HL-60/S4 treated with retinoic acid at 250 ng/mL for 4 days and 3 days (cell line): Measurements from ENCODE around the gene PSMG4.
"Not testable (repeated sequence)": the region's sequence is repeated elsewhere in the genome, so short reads cannot be mapped to it uniquely, and the experiment has no call there.

Experiments
- in situ Hi-C: fragments of 300-500 bp; cut with MboI; formaldehyde crosslinking; loops from 2 replicates; pipeline ENCODE4 v1.7.0; 2022; ENCODE audit warnings: low sequenced_read_pairs

Gene PSMG4

GRCh38 chr6:3230256-3230882 is 28.4 kb upstream of the PSMG4 start:
- in situ Hi-C loops, result no loop called here

- in situ Hi-C loops, result no loop called here
These were observed 27.9 kb upstream of the PSMG4 start for GRCh38 chr6:3230900-3231246.

GRCh38 chr6:3231247-3232016 is 27.3 kb upstream of the PSMG4 start:
- in situ Hi-C loops, result no loop called here

GRCh38 chr6:3232017-3232945 is 26.5 kb upstream of the PSMG4 start:
- in situ Hi-C loops, result no loop called here

- in situ Hi-C loops, result no loop called here
These were observed 25.4 kb upstream of the PSMG4 start for GRCh38 chr6:3233321-3233720.

- in situ Hi-C loops, result no loop called here
These were observed 24.8 kb upstream of the PSMG4 start for GRCh38 chr6:3233904-3234303.

GRCh38 chr6:3235486-3235885 is 23.3 kb upstream of the PSMG4 start:
- in situ Hi-C loops, result no loop called here

- in situ Hi-C loops, result no loop called here
These were observed 22.7 kb upstream of the PSMG4 start for GRCh38 chr6:3236005-3236404.

- in situ Hi-C loops, result no loop called here
These were observed 20.7 kb upstream of the PSMG4 start for GRCh38 chr6:3237761-3238662.

- in situ Hi-C loops, result no loop called here
These were observed 19.5 kb upstream of the PSMG4 start for GRCh38 chr6:3239110-3239830.

- in situ Hi-C loops, result no loop called here
These were observed 18.2 kb upstream of the PSMG4 start for GRCh38 chr6:3240595-3240994.

GRCh38 chr6:3241745-3242144 is 17.0 kb upstream of the PSMG4 start:
- in situ Hi-C loops, result not testable (repeated sequence)

GRCh38 chr6:3242768-3243167 is 16.0 kb upstream of the PSMG4 start:
- in situ Hi-C loops, result no loop called here

GRCh38 chr6:3244003-3244831 is 14.5 kb upstream of the PSMG4 start:
- in situ Hi-C loops, result no loop called here

GRCh38 chr6:3244832-3245161 is 13.9 kb upstream of the PSMG4 start:
- in situ Hi-C loops, result not testable (repeated sequence)

- in situ Hi-C loops, result no loop called here
These were observed 13.5 kb upstream of the PSMG4 start for GRCh38 chr6:3245216-3245615.

- in situ Hi-C loops, result no loop called here
These were observed 11.2 kb upstream of the PSMG4 start for GRCh38 chr6:3247255-3248146.

- in situ Hi-C loops, result loop anchor here (10.0 to 25.0 kb wide), 2 partner anchors 125 to 263 kb away; partner anchors contain the start of gene NQO2
These were observed 8.9 kb upstream of the PSMG4 start for GRCh38 chr6:3249821-3250220.
